A673 (cell line): ENCODE data around the gene TCF7L1.

Experiments used
- CTCF ChIP-seq: fragments of 300-800, 200-600 bp; sonication (generic); conservative IDR thresholded peaks from 2 replicates; pipeline ENCODE4 v1.5.1; 2017; ENCODE audit warnings: low read depth, mild to moderate bottlenecking, antibody characterized with exemption, low read length, moderate library complexity, mixed read lengths
- EZH2 ChIP-seq: fragments of 200-600 bp; sonication (generic); IDR thresholded peaks from 2 replicates; pipeline ENCODE4 v1.6.1; 2017; ENCODE audit warnings: borderline replicate concordance, low read depth, mild to moderate bottlenecking, mixed read lengths, antibody characterized with exemption, low read length; ENCODE audit not compliant: poor library complexity, severe bottlenecking

GRCh38 chr2:85159589-85159988 lies 26.4 kb downstream of the TCF7L1 start:
- TF ChIP-seq EZH2: no peak
- TF ChIP-seq CTCF: no peak
